Panc1 (cell line): ENCODE data around the gene PWP1.

Experiments
- CTCF ChIP-seq: fragments of 450-650 bp; IDR thresholded peaks from 2 replicates; pipeline ENCODE4 v1.5.1; 2017; ENCODE audit warnings: mild to moderate bottlenecking
- POLR2AphosphoS5 ChIP-seq: IDR thresholded peaks from 2 replicates; pipeline ENCODE4 v1.6.1; 2012; ENCODE audit warnings: mild to moderate bottlenecking, low read depth, low read length, moderate library complexity

- TF ChIP-seq CTCF (no peak), POLR2AphosphoS5 (peak; percentile 89)
Observed at GRCh38 chr12:107685360-107686248, at the start of gene PWP1.
